Measurements from ENCODE around the gene TBC1D22A. TPM values are rescaled to one million over a fixed set of nuclear protein-coding genes. Genes with fewer than 3 reads are reported as not detected.

The TBC1D22A gene
- total RNA-seq, 1 experiment from 2014 or later: 20.9 TPM

DNA sequence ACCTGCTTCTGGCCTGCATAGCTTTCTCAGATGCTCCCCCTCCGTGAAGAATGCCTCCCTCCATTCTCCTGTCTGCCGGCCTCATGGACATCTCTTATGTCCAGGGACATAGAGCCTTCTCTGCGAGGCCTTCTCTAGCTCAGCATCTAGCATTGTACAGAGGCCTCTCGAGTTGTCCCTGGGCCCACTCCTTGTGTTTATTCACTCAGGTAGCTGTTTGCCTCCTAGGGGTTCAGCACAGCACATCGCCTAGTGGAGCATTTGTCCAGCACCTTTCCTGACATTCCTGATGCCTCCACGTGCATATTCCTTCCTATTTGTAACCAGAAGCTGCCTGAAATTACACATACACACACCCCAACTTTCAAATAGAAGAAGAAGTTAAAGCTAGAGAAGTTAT lies 101.3 kb downstream of the TBC1D22A start (continued):
- TF ChIP-seq CEBPB (IDR thresholded peaks at IDR 0.05; ENCODE audit: low read depth): no peak
- no peak for TF ChIP-seq ZFX (IDR thresholded peaks at IDR 0.05)
- no peak for TF ChIP-seq SIN3A (IDR thresholded peaks at IDR 0.05; ENCODE audit: low read depth)

DNA sequence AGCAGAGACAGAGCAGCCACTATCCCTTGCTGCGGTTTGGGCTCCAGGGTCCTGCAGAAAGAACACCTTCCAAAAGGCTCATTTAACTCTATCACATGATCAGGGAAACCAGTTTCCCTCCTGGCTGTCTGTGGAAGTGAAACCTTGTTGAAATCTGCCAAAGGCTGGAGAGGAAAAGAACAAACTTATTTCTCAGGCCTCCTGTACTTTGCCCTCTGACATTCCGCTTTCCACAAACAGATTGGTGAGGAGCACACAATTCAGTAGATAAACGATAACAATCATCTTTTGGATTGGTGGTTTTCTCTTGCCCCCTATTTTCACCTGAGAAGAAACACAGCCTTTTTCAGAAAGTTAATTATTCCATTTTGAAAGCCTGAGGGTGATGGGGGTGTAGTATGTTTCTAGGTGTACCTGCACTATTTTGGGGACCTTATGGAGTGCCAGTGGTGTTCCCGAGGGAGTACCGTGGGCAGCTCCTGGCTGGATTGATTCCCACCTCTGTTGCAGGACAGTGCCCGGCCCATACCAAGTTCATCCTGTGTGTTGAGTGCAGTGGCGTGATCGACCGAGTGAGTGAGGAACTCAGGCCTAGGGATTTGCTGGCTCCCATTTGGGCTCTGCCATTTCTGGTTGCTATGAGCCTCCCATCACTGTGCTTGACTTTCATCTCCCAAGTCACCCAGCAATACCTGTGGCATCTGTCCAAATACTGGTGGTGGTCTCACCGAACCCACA lies 102.0 kb downstream of the TBC1D22A start:
- intact Hi-C loops (cut with micrococcal nuclease): no loop called here

More for the DNA sequence above, 102.0 kb downstream of the TBC1D22A start:
- no peak overlapping the region for H3K4me3 ChIP-seq (replicated peaks in 1 of 2; ENCODE audit: low read depth in 1 of 2, low read length in 2 of 2)
- ATAC-seq (no peak), DNase-seq (ENCODE audit: low read depth, low spot score) (no peak)
- no peak overlapping the region for H3K9ac ChIP-seq (ENCODE audit: low read length)
- POLR2A ChIA-PET: no interaction called here
- H3K27me3 ChIP-seq (ENCODE audit: insufficient read depth, low read length): no peaks in the 10 kb centered on the region
- no peak overlapping the region for H3K4me2 ChIP-seq (ENCODE audit: low read length)
- no peak overlapping the region for H3K27ac ChIP-seq (ENCODE audit: low read depth, low read length)
- no peaks in the 10 kb centered on the region for H3K9me2 ChIP-seq (ENCODE audit: insufficient read depth)
- H3K9me3 ChIP-seq (ENCODE audit: control insufficient read depth in 1 of 2, insufficient read depth in 1 of 2, low read depth in 1 of 2, low read length in 2 of 2): no peaks in the 10 kb centered on the region
- no peak for TF ChIP-seq CBX3 (IDR thresholded peaks at IDR 0.05; ENCODE audit: low read depth)
- TF ChIP-seq, protein P1, sequence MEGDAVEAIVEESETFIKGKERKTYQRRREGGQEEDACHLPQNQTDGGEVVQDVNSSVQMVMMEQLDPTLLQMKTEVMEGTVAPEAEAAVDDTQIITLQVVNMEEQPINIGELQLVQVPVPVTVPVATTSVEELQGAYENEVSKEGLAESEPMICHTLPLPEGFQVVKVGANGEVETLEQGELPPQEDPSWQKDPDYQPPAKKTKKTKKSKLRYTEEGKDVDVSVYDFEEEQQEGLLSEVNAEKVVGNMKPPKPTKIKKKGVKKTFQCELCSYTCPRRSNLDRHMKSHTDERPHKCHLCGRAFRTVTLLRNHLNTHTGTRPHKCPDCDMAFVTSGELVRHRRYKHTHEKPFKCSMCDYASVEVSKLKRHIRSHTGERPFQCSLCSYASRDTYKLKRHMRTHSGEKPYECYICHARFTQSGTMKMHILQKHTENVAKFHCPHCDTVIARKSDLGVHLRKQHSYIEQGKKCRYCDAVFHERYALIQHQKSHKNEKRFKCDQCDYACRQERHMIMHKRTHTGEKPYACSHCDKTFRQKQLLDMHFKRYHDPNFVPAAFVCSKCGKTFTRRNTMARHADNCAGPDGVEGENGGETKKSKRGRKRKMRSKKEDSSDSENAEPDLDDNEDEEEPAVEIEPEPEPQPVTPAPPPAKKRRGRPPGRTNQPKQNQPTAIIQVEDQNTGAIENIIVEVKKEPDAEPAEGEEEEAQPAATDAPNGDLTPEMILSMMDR (IDR thresholded peaks at IDR 0.05 in 2 of 3, conservative IDR thresholded peaks at IDR 0.05 in 1 of 3; ENCODE audit: borderline replicate concordance in 1 of 3, insufficient read depth in 1 of 3, low read depth in 2 of 3, low read length in 2 of 3): no peak
- TF ChIP-seq RAD21 (IDR thresholded peaks at IDR 0.05; ENCODE audit: low read depth): no peak
- no peak for TF ChIP-seq YY1 (IDR thresholded peaks at IDR 0.05; ENCODE audit: extremely low read depth, insufficient replicate concordance, low read depth, low read length)
- no peak for TF ChIP-seq EGR1 (IDR thresholded peaks at IDR 0.05; ENCODE audit: low read depth)
- TF ChIP-seq, protein P2, sequence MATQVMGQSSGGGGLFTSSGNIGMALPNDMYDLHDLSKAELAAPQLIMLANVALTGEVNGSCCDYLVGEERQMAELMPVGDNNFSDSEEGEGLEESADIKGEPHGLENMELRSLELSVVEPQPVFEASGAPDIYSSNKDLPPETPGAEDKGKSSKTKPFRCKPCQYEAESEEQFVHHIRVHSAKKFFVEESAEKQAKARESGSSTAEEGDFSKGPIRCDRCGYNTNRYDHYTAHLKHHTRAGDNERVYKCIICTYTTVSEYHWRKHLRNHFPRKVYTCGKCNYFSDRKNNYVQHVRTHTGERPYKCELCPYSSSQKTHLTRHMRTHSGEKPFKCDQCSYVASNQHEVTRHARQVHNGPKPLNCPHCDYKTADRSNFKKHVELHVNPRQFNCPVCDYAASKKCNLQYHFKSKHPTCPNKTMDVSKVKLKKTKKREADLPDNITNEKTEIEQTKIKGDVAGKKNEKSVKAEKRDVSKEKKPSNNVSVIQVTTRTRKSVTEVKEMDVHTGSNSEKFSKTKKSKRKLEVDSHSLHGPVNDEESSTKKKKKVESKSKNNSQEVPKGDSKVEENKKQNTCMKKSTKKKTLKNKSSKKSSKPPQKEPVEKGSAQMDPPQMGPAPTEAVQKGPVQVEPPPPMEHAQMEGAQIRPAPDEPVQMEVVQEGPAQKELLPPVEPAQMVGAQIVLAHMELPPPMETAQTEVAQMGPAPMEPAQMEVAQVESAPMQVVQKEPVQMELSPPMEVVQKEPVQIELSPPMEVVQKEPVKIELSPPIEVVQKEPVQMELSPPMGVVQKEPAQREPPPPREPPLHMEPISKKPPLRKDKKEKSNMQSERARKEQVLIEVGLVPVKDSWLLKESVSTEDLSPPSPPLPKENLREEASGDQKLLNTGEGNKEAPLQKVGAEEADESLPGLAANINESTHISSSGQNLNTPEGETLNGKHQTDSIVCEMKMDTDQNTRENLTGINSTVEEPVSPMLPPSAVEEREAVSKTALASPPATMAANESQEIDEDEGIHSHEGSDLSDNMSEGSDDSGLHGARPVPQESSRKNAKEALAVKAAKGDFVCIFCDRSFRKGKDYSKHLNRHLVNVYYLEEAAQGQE (IDR thresholded peaks at IDR 0.05; ENCODE audit: low read depth): no peak
- no peak for TF ChIP-seq ELF1 (IDR thresholded peaks at IDR 0.05; ENCODE audit: borderline replicate concordance, low read depth)
- TF ChIP-seq EZH2phosphoT487 (IDR thresholded peaks at IDR 0.05; ENCODE audit: borderline replicate concordance): no peak
- TF ChIP-seq, protein P3, sequence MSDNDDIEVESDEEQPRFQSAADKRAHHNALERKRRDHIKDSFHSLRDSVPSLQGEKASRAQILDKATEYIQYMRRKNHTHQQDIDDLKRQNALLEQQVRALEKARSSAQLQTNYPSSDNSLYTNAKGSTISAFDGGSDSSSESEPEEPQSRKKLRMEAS (IDR thresholded peaks at IDR 0.05): no peak
- TF ChIP-seq, protein P4, sequence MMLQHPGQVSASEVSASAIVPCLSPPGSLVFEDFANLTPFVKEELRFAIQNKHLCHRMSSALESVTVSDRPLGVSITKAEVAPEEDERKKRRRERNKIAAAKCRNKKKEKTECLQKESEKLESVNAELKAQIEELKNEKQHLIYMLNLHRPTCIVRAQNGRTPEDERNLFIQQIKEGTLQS (IDR thresholded peaks at IDR 0.05): no peak
- TF ChIP-seq, protein P5, sequence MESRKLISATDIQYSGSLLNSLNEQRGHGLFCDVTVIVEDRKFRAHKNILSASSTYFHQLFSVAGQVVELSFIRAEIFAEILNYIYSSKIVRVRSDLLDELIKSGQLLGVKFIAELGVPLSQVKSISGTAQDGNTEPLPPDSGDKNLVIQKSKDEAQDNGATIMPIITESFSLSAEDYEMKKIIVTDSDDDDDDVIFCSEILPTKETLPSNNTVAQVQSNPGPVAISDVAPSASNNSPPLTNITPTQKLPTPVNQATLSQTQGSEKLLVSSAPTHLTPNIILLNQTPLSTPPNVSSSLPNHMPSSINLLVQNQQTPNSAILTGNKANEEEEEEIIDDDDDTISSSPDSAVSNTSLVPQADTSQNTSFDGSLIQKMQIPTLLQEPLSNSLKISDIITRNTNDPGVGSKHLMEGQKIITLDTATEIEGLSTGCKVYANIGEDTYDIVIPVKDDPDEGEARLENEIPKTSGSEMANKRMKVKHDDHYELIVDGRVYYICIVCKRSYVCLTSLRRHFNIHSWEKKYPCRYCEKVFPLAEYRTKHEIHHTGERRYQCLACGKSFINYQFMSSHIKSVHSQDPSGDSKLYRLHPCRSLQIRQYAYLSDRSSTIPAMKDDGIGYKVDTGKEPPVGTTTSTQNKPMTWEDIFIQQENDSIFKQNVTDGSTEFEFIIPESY (IDR thresholded peaks at IDR 0.05; ENCODE audit: extremely low read depth, insufficient replicate concordance, low read length): no peak
- TF ChIP-seq CEBPB (IDR thresholded peaks at IDR 0.05; ENCODE audit: low read depth): no peak
- no peak for TF ChIP-seq FOSL1 (IDR thresholded peaks at IDR 0.05; ENCODE audit: low read depth)
- TF ChIP-seq ZNF274 (IDR thresholded peaks at IDR 0.05; ENCODE audit: low read depth, low read length): no peak
- H3K79me2 ChIP-seq (ENCODE audit: insufficient read depth, low read length): no peaks in the 10 kb centered on the region
- no peaks in the 10 kb centered on the region for H4K20me1 ChIP-seq (ENCODE audit: insufficient read depth)
- BruUV-seq (replicated peaks): no TSS peak
- H3K4me1 ChIP-seq (ENCODE audit: control insufficient read depth in 1 of 2, insufficient read depth in 2 of 2, low read length in 2 of 2): no peaks in the 10 kb centered on the region
- H3K36me3 ChIP-seq (ENCODE audit: control insufficient read depth in 1 of 2, insufficient read depth in 2 of 2, low read length in 2 of 2): no peaks in the 10 kb centered on the region
- no peak overlapping the region for H2AFZ ChIP-seq (ENCODE audit: low read depth, low read length, poor library complexity, severe bottlenecking)
- CTCF ChIA-PET: no interaction called here
- RAD21 ChIA-PET (ENCODE audit: low non-redundant PET in 1 of 2, low total read pairs in 2 of 2, uncharacterized antibody in 2 of 2, unreplicated experiment in 2 of 2): no interaction called here
